ENCODE measurements around the gene P3H3. TPM values are rescaled to one million over a fixed set of nuclear protein-coding genes. Genes with fewer than 3 reads are reported as not detected.
"Not testable (repeated sequence)": the region's sequence is repeated elsewhere in the genome, so short reads cannot be mapped to it uniquely, and the experiment has no call there.

P3H3 gene
- total RNA-seq, 1 donor from 2014 or later = not detected

- CTCF ChIA-PET = interaction anchor here (2.0 kb wide), 1 partner anchor 11 kb away, joined by 7 read pairs; the partner anchor contains the start of gene SPSB2
- TF ChIP-seq CTCF (IDR thresholded peaks at IDR 0.05) = no peak
These were observed 55.0 kb downstream of the P3H3 start for GRCh38 chr12:6883252-6883651.

GRCh38 chr12:6883683-6884082 lies 55.5 kb downstream of the P3H3 start:
- POLR2A ChIA-PET = no interaction called here
- no peak for TF ChIP-seq CTCF (IDR thresholded peaks at IDR 0.05)

More at GRCh38 chr12:6883252-6883651, 55.0 kb downstream of the P3H3 start:
- no peak overlapping the region for H3K4me3 Mint-ChIP-seq
- H3K27me3 Mint-ChIP-seq = no peaks in the 10 kb centered on the region
- H3K36me3 Mint-ChIP-seq (ENCODE audit: low read depth) = peaks cover 7% of the 10 kb centered on the region
- H3K9me3 Mint-ChIP-seq = no peaks in the 10 kb centered on the region
- intact Hi-C loops (cut with micrococcal nuclease) = no loop called here
- no peak for DNase-seq
- no peak overlapping the region for H3K27ac Mint-ChIP-seq
- POLR2A ChIA-PET = interaction anchor here (0.6 to 1.9 kb wide), 2 partner anchors 8 kb away, joined by 4 to 8 read pairs; no protein-coding TSS in a partner anchor
- no peaks in the 10 kb centered on the region for H3K4me1 Mint-ChIP-seq
- no peak for ATAC-seq (ENCODE audit: low read depth)

GRCh38 chr12:6884539-6884938 lies 56.3 kb downstream of the P3H3 start:
- Mint-ChIP-seq H3K4me1 (no peaks in the 10 kb centered on the region), H3K4me3 (no peak overlapping the region), H3K36me3 (ENCODE audit: low read depth) (peaks cover 7% of the 10 kb centered on the region), H3K9me3 (no peaks in the 10 kb centered on the region), H3K27ac (no peak overlapping the region), H3K27me3 (no peaks in the 10 kb centered on the region)
- TF ChIP-seq CTCF (IDR thresholded peaks at IDR 0.05) = no peak
- ATAC-seq (ENCODE audit: low read depth) (no peak), DNase-seq (no peak)
- POLR2A ChIA-PET = interaction anchor here (0.6 to 1.0 kb wide), 2 partner anchors 12 to 85 kb away, joined by 3 read pairs; partner anchors contain the start of gene SPSB2
- intact Hi-C loops (cut with micrococcal nuclease) = no loop called here
- CTCF ChIA-PET = no interaction called here

More at GRCh38 chr12:6883683-6884082, 55.5 kb downstream of the P3H3 start:
- DNase-seq = no peak
- Mint-ChIP-seq H3K27me3 (no peaks in the 10 kb centered on the region), H3K4me1 (no peaks in the 10 kb centered on the region), H3K36me3 (ENCODE audit: low read depth) (peaks cover 7% of the 10 kb centered on the region), H3K4me3 (no peak overlapping the region), H3K27ac (no peak overlapping the region), H3K9me3 (no peaks in the 10 kb centered on the region)
- intact Hi-C loops (cut with micrococcal nuclease) = no loop called here
- CTCF ChIA-PET = no interaction called here
- no peak for ATAC-seq (ENCODE audit: low read depth)

- H3K27me3 Mint-ChIP-seq; H3K9me3 Mint-ChIP-seq; H3K4me3 Mint-ChIP-seq; DNase-seq; ATAC-seq (ENCODE audit: low read depth); intact Hi-C loops (cut with micrococcal nuclease); CTCF ChIA-PET; H3K4me1 Mint-ChIP-seq; H3K36me3 Mint-ChIP-seq (ENCODE audit: low read depth); H3K27ac Mint-ChIP-seq; POLR2A ChIA-PET: not testable (repeated sequence)
These were observed 58.2 kb downstream of the P3H3 start for GRCh38 chr12:6886206-6886999.

- H3K9me3 Mint-ChIP-seq = no peaks in the 10 kb centered on the region
- H3K27me3 Mint-ChIP-seq = no peaks in the 10 kb centered on the region
- no peak overlapping the region for H3K27ac Mint-ChIP-seq
- ChIA-PET CTCF (no interaction called here), POLR2A (no interaction called here)
- H3K4me1 Mint-ChIP-seq = peaks cover 14% of the 10 kb centered on the region
- no peak for DNase-seq
- TF ChIP-seq CTCF (IDR thresholded peaks at IDR 0.05) = no peak
- H3K36me3 Mint-ChIP-seq (ENCODE audit: low read depth) = peaks cover 5% of the 10 kb centered on the region
- no peak overlapping the region for H3K4me3 Mint-ChIP-seq
- no peak for ATAC-seq (ENCODE audit: low read depth)
- intact Hi-C loops (cut with micrococcal nuclease) = no loop called here
These were observed 59.3 kb downstream of the P3H3 start for GRCh38 chr12:6887460-6887859.
